Measurements from ENCODE around the gene ACTN2.

The ACTN2 gene

DNA sequence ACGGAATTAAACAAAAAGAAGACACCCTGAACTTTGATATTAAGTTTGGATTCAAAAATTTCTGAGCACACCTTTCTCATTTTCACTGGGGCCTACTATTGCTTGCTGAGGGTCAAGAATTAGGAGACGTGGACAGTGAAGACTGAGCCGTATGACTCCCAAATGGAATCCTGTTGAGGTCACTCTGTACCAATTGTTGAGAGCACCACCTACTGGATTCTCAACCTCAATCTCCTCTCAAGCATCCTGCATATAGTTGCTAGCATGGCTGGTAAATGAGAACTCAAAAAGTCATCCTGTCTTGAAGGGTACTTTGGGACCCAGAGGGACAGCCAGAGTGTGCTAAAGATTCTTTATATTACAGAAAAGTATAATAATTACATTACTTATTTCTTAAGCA is 88.6 kb downstream of the ACTN2 start:
- DNase-seq (ENCODE audit: low spot score), result no peak

DNA sequence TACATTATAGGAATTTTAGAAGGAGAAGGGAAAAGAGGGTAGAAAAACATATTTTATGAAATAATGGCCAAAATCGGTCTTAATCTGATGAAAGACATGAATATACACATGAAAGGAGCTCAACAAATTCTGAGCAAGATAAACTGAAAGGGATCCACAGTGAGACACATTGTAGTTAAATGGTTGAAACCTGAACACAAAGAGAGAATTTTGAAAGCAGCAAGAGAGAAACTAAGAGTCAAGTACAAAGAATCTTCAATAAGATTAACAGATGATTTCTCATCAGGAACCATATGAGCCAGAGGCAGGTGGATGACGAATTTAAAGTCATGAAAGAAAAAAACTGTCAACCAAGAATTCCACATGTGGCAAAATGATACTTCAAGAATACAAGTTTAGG is 93.0 kb downstream of the ACTN2 start:
- DNase-seq (ENCODE audit: low spot score), result no peak

DNA sequence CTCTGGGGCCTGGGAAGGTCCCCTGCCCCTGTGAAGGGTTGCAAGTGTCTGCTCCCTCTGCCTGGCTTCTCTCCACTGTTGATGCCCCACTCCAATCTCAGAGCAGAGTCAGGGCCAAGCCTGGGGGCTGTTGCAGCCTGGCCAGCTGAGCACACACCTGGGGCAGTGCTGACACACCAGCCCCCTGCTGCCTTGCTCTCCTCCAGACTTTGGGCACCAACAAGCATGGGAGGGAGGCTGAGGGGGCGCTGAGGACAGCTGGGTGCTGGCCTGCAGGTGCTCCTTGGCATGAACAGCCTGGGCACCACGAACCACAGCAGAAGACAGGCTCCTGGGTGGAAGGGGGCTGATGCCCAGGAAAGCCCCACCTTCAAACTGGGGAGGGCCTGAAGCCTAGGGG is 99.2 kb downstream of the ACTN2 start:
- DNase-seq (ENCODE audit: low spot score), result no peak

DNA sequence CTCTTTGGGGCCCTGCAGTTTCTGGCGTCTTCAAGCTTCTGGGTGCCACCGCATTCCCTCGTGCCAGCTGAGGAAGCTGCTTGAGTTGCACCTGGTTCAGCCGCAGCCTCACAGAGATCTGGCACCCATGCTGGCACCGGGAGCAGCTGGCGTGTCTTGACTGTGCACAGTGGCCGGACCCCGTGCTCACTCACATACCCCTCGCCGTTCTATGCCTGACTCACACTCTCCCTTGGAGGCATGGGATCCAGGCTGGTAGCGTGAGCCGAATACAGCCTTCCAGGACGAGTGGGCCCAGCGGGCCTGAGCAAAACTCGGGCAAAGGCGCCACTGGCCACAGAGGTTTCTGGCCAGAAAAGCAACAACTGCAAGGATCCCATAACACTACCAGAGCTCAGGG is 100.2 kb downstream of the ACTN2 start:
- no peak for DNase-seq (ENCODE audit: low spot score)

DNA sequence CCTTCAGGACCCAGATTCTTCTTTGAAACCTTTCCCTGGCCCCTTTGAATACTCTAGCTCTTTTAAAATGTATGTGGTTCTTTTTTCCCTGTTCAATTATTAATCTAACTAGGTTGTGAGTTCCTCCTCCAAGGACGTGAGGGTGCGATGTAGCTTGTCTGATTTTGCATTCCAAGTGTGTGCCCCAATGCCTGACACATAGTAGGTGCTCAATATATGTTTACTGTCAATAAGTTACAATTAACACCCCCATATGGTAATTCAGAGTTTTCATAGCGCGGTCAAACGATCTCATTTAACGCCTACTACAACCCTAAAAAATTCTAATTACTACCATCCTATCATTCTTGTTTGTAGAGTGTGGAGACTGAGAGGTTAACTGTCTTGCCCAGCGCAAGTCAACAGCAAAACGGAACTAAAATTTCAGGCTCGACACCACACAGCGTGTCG is 108.3 kb downstream of the ACTN2 start:
- no peak for DNase-seq (ENCODE audit: low spot score)

DNA sequence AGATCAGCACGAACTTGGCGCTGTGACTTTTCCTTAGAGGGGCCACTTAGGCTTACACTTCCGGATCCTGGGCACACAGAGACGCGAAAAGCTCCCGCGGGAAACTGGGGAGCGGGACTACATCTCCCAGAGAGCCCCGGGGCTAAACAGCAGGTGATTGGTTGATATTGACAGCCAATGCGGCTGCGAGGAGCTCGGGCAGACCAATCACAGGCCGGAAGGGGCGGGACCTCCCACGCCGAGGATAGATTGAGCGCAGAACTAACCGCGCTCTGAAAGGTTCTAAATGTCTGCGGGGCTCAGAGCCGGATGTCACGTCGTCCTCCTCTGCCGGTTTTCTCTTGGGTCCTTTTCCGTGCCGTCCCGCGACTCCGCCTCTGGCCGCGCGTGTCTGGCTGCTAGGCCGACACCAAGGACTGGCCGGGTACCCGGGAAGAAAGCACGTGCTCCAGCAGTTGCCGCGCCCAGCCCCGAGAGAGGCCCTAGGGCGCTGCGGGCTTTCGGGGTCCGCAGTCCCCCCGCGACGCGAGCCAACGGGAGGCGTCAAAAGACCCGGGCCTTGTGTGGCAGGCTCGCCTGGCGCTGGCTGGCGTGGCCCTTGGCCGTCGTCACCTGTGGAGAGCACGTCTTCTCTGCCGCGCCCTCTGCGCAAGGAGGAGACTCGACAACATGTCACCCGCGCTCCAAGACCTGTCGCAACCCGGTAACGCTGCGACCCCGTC is 108.9 kb downstream of the ACTN2 start, which contains the start of gene MTR:
TSS of gene MTR (plus strand) at position 258 of the 722 bp plus-strand sequence. CDS start at position 670, 412 bp downstream.
- peak; percentile 99 for DNase-seq (ENCODE audit: low spot score)

DNA sequence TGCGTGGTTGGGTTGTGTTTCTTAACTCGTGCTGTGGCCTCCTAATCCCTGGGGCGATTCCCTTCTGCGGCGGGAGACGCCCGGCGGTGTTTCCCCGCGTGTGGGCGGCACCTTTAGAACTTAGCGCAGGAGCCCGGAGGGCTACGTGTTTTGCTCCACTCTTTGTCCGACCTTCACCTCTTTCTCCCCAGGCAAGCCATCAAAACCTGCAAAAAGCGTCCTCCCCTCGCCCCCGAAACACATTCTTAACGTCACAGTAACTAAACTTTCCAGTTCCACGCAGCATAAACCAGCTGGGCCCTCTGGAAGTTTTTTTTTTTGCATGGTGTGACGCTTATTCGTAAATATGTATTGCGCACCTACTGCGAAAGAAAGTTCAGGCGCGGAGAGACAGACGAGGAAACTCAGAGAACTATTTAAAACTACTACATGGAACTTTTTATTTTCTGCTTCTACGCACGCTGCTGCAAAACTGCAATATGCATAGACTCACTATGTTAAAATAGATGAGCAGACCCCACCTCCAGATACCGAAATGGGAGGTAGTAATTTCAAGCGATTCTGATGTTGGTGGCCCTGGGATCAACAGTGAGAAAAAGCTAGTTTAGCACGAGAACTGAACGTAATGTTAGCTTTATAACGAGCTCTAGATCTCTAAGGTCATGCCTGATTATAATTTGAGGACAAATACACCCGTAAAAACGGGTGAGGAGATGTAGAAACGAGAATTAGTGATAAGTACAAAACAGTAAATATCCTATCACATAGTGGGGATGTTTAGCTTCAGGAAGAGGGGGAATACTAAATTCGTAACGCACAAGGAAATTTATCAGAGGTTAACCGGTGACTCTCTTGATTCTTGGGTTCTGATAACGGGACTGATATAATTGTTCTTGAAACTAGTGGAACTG is 109.7 kb downstream of the ACTN2 start:
- peak; percentile 2 for DNase-seq (ENCODE audit: low spot score)

DNA sequence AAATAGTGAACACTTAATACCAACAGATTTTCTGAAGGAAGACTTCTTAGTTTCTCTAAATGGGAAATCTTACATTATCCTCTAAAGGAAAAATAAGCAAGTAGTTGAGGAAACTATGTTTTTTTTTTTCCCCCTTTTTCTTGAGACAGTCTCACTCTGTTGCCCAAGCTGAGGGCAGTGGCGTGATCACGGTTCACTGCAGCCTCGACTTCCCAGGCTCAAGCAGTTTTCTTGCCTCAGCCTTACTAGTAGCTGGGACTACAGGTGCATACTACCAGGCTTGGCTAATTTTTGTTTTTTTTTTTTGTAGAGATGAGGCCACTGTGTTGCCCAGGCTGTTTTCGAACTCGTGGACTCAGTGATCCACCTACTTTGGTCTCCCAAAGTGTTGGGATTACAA is 112.7 kb downstream of the ACTN2 start:
- DNase-seq (ENCODE audit: low spot score), result no peak

DNA sequence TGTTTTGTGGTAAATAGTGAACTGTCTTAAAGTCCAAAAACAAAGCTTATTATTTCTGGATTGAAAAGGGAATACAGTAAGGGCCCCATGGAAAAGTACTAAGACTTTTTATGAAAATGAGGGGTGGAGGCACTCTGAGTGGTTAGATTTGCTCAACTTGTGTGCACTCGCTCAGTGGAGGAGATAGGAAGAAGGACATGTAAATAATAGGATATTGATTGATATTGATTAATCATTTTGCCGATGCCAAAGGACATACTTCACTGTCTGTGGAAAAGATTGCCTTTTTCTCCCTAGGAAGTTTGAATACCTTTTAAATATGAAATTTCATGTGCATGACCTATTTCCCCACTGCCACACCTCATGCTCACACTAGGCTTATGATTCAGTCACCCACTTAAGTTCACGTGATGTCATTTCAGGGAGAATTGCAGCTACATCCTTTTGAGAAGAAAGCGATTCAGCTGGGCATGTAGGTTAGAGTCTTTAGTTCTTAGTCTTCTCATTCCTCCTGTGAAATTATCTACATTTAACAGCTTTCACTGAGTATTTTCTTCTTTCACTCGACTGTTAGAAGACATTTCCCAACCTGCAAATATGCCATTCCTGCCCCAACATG is 113.8 kb downstream of the ACTN2 start:
- peak; percentile 52 for DNase-seq (ENCODE audit: low spot score)

DNA sequence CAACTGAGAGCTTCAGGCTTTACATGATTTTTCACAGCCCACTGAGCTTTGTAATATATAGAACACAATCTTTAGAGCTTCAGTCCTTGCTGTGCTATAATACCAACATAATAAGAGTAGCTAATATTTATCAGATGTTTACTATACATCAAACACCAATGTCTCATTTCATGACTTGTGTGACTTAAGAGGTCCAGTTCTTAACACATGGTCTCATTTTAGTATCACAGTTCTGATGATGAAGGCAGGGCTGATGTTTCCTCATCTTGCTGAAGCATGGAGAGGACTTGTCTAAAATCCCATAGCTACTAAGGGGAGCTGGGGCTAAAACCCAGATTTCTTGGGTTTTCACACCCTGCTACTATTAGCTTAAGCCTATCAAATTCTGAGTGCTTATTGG is 114.3 kb downstream of the ACTN2 start:
- no peak for DNase-seq (ENCODE audit: low spot score)

DNA sequence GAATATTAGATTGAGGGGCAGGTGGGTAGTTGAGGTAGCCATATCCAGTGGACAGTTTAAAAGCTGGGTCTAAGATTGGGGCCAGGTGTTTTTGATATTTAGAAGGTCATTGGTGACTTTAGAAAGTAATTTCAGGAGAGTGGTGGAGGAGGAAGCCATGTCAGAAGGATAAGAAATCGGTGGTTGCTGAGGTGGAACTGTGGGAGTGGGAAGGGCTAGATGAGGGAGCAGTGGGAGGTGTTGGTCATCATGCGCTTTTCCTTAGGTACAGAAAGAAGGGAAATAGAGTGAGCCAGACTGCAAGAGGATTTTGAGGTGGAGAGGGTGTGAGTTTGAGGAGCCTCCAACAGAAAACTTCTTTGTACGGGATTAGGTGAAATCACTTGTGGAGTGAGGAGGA is 116.0 kb downstream of the ACTN2 start:
- no peak for DNase-seq (ENCODE audit: low spot score)

DNA sequence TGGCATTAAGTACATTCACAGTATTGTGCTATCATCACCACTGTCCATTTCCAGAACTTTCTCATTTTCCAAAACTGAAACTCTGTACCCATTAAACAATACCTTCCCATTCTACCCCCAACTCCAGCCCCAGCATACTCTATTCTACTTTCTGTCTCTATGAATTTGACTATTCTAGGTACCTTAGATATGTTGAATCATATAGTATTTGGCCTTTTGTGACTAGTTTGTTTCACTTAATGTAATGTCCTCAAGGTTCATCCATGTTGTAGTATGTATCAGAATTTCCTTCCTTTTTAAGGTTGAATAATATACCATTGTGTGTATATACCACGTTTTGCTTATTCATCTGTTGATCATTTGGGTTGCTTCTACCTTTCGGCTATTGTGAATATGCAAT is 120.3 kb downstream of the ACTN2 start:
- DNase-seq (ENCODE audit: low spot score), result no peak

DNA sequence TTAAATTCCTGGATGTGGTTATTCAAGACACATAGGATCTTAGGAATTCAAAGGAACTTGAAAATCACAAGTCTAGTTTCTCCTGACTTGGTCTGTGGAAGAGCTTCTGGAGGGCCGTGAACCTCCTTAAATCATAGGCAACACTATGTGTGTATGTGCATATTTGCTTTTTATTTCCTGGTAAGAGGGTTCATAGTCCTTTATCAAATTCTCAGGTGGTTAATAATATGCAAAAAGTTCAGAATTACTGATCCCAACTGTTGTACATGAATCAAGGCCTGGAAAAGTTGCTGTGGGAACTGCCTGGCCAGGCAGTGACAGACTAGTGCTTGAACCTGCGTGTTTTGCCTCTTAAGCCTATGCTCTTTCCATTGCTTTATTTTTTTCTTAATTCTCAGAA is 121.7 kb downstream of the ACTN2 start:
- no peak for DNase-seq (ENCODE audit: low spot score)

DNA sequence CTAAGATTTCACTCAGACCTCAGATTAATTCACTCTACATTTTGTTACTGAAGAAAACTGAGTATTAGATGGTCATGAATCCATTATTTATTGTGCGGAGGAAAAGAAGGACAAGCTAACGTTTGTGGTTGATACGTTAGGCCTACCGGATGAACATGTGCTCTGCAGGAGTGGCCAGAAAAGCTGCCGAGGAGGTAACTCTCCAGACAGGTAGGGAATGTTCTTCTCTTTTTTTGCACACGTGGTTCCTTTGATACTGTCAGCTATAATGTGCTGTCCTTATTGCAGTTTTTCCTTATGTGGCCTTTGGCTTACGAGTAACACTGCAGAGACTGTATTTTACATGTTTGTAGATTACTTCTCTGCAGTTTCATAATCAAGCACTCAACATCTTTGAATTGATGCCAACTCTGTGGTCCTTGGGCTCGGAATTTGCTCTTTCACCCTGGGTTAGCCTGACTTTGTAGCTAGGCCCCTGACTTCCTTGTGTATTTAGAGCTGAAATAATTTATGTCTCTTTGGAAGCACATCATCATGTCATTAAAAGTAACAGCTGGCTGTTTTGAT is 122.3 kb downstream of the ACTN2 start:
- DNase-seq (ENCODE audit: low spot score), result no peak

DNA sequence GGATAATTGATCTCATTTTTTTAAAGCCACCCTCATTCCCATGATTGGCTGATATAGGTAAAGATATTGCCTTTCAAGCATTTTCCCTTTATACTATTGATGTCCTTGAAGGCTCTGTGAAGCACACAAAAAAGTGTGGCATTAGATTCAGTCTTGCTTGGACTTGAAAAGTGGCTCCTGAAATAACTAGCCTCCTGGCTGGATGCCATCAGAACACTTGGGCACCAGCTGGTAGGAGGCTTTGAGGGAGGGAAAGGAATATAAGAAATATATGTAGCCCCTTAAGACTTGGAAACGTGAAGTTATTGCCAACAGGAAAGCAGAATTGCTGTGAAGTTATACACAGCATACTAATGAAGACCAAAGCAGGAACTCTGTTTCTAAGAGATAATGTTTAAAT is 122.8 kb downstream of the ACTN2 start:
- DNase-seq (ENCODE audit: low spot score), result no peak

DNA sequence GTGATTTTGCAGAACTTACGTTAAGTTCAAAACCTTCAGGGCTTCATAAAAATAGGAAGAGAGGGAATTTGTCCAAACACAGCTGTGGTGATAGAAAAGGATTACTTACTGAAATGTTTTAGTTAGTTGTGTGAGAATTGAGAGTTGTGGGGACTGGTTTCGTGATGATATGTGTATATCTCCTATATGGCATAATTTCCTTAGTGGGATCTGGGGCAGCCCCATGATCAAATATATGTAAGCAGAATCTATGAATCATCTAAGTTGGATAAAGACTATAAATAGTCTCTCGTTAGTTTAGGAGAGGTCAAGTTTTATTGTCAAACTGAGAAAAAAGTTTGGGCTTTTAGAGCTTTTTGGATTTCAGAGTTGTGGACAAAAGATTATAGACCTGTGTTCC is 123.7 kb downstream of the ACTN2 start:
- no peak for DNase-seq (ENCODE audit: low spot score)

DNA sequence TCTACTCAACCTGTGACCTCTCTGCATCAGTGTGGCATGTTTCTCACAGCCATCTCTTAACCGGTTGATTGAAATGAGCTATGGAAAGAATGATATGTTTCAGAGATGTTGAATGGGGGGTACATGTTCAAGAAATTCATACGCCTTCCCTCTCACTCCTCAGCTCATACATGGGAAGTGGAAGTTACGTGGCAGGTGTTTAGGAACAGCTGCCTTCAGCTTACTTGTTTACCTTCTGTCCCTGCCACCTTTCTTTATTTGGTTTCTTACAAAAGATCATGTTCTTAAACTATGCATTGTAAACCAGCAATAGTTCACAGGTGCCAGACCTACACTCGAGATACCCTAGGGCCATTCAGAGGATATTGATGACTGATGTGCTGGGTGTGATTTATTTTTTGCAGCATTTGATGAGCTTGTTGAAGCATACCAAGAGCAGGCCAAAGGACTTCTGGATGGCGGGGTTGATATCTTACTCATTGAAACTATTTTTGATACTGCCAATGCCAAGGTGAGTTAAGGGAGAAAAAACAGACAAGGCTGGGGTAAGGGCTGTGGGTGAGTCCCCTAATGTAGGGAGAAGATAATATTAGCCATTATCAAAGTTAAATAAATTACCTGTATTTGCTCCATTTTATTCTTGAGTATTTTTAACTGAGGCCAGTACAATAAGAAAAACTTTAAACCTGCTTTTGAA is 126.2 kb downstream of the ACTN2 start:
- DNase-seq (ENCODE audit: low spot score), result no peak
